GM12874 (cell line): ENCODE results near the gene CCDC88C.

ENCODE experiments used
- CTCF ChIP-seq: IDR thresholded peaks from 2 replicates; pipeline ENCODE4 v1.5.1; 2011; ENCODE audit warnings: low read depth, mild to moderate bottlenecking, control low read depth, low read length, moderate library complexity; ENCODE audit not compliant: insufficient read depth

The CCDC88C gene

GRCh38 chr14:91372671-91373495 is 44.7 kb downstream of the CCDC88C start:
- TF ChIP-seq CTCF = no peak

GRCh38 chr14:91371990-91372375 is 45.6 kb downstream of the CCDC88C start:
- TF ChIP-seq CTCF = no peak

GRCh38 chr14:91371011-91371989 is 46.3 kb downstream of the CCDC88C start:
- TF ChIP-seq CTCF = no peak

- TF ChIP-seq CTCF = no peak
Observed at GRCh38 chr14:91369628-91370445, 47.8 kb downstream of the CCDC88C start.

GRCh38 chr14:91368776-91369416 is 48.7 kb downstream of the CCDC88C start:
- no peak for TF ChIP-seq CTCF

GRCh38 chr14:91367173-91368171 is 50.1 kb downstream of the CCDC88C start:
- no peak for TF ChIP-seq CTCF
